SK-N-SH treated with all-trans-retinoic acid at 6 μM for 48 hours (cell line): Measurements from ENCODE around the gene PSORS1C1.

Experiments used
- ARNTL ChIP-seq: fragments of 450-650 bp; formaldehyde crosslinking; IDR thresholded peaks from 2 replicates; pipeline ENCODE4 v1.5.0; 2020; ENCODE audit warnings: low read depth, mild to moderate bottlenecking, moderate library complexity, borderline replicate concordance
- CREB5 ChIP-seq: fragments of 250-450 bp; sonication (Bioruptor Pico); IDR thresholded peaks from 2 replicates; pipeline ENCODE4 v1.5.1; 2020; ENCODE audit warnings: low read depth, mild to moderate bottlenecking, moderate library complexity
- CSDC2 ChIP-seq: fragments of 250-450 bp; sonication (Bioruptor Pico); IDR thresholded peaks from 2 replicates; pipeline ENCODE4 v1.5.0; 2020; ENCODE audit warnings: mild to moderate bottlenecking, moderate library complexity
- CSRNP3 ChIP-seq: fragments of 250-450 bp; sonication (Bioruptor Pico); IDR thresholded peaks from 2 replicates; pipeline ENCODE4 v1.5.1; 2021; ENCODE audit warnings: mild to moderate bottlenecking, moderate library complexity
- ISL1 ChIP-seq: fragments of 250-450 bp; sonication (Bioruptor Pico); IDR thresholded peaks from 2 replicates; pipeline ENCODE4 v2.1.2; 2022; ENCODE audit warnings: mild to moderate bottlenecking, moderate library complexity
- OSR1 ChIP-seq: fragments of 250-450 bp; sonication (Bioruptor Pico); IDR thresholded peaks from 2 replicates; pipeline ENCODE4 v1.8.0; 2022; ENCODE audit warnings: moderate library complexity, mild to moderate bottlenecking, inconsistent platforms
- PPARA ChIP-seq: fragments of 250-450 bp; sonication (Bioruptor Pico); IDR thresholded peaks from 2 replicates; pipeline ENCODE4 v1.5.0; 2020; ENCODE audit warnings: mild to moderate bottlenecking, borderline replicate concordance
- SNAI2 ChIP-seq: fragments of 250-450 bp; sonication (Bioruptor Pico); IDR thresholded peaks from 2 replicates; pipeline ENCODE4 v1.5.0; 2020; ENCODE audit warnings: mild to moderate bottlenecking, moderate library complexity
- TCF4 ChIP-seq: fragments of 250-450 bp; sonication (Bioruptor Pico); IDR thresholded peaks from 2 replicates; pipeline ENCODE4 v1.8.0; 2021; ENCODE audit warnings: mild to moderate bottlenecking, moderate library complexity, borderline replicate concordance
- ZFP30 ChIP-seq: fragments of 450-650 bp; formaldehyde crosslinking; IDR thresholded peaks from 2 replicates; pipeline ENCODE4 v1.5.0; 2022; ENCODE audit warnings: mild to moderate bottlenecking, moderate library complexity
- ZNF565 ChIP-seq: fragments of 450-650 bp; formaldehyde crosslinking; conservative IDR thresholded peaks from 2 replicates; pipeline ENCODE4 v1.5.0; 2020; ENCODE audit warnings: low read depth, mild to moderate bottlenecking, moderate library complexity
- ZNF8 ChIP-seq: fragments of 450-650 bp; formaldehyde crosslinking; IDR thresholded peaks from 2 replicates; pipeline ENCODE4 v1.5.0; 2020; ENCODE audit warnings: mild to moderate bottlenecking, moderate library complexity
- TF ChIP-seq, protein P1 (sequence below): fragments of 250-450 bp; sonication (Bioruptor Pico); IDR thresholded peaks from 2 replicates; pipeline ENCODE4 v1.8.0; 2020; ENCODE audit warnings: mild to moderate bottlenecking, moderate library complexity, borderline replicate concordance
- TF ChIP-seq, protein P2 (sequence below): fragments of 250-450 bp; sonication (Bioruptor Pico); IDR thresholded peaks from 2 replicates; pipeline ENCODE4 v1.5.0; 2020; ENCODE audit warnings: mild to moderate bottlenecking, moderate library complexity

- TF ChIP-seq SNAI2 (CRISPR knock-in tag) (no peak), TCF4 (no peak), ZNF8 (CRISPR knock-in tag) (no peak), OSR1 (CRISPR knock-in tag) (no peak), ARNTL (CRISPR knock-in tag) (no peak), CREB5 (CRISPR knock-in tag) (no peak), CSDC2 (CRISPR knock-in tag) (no peak), ZFP30 (no peak), ZNF565 (CRISPR knock-in tag) (no peak), CSRNP3 (no peak), ISL1 (CRISPR knock-in tag) (no peak), PPARA (CRISPR knock-in tag) (no peak)
- TF ChIP-seq, protein P1, sequence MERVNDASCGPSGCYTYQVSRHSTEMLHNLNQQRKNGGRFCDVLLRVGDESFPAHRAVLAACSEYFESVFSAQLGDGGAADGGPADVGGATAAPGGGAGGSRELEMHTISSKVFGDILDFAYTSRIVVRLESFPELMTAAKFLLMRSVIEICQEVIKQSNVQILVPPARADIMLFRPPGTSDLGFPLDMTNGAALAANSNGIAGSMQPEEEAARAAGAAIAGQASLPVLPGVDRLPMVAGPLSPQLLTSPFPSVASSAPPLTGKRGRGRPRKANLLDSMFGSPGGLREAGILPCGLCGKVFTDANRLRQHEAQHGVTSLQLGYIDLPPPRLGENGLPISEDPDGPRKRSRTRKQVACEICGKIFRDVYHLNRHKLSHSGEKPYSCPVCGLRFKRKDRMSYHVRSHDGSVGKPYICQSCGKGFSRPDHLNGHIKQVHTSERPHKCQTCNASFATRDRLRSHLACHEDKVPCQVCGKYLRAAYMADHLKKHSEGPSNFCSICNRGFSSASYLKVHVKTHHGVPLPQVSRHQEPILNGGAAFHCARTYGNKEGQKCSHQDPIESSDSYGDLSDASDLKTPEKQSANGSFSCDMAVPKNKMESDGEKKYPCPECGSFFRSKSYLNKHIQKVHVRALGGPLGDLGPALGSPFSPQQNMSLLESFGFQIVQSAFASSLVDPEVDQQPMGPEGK: no peak
- TF ChIP-seq, protein P2, sequence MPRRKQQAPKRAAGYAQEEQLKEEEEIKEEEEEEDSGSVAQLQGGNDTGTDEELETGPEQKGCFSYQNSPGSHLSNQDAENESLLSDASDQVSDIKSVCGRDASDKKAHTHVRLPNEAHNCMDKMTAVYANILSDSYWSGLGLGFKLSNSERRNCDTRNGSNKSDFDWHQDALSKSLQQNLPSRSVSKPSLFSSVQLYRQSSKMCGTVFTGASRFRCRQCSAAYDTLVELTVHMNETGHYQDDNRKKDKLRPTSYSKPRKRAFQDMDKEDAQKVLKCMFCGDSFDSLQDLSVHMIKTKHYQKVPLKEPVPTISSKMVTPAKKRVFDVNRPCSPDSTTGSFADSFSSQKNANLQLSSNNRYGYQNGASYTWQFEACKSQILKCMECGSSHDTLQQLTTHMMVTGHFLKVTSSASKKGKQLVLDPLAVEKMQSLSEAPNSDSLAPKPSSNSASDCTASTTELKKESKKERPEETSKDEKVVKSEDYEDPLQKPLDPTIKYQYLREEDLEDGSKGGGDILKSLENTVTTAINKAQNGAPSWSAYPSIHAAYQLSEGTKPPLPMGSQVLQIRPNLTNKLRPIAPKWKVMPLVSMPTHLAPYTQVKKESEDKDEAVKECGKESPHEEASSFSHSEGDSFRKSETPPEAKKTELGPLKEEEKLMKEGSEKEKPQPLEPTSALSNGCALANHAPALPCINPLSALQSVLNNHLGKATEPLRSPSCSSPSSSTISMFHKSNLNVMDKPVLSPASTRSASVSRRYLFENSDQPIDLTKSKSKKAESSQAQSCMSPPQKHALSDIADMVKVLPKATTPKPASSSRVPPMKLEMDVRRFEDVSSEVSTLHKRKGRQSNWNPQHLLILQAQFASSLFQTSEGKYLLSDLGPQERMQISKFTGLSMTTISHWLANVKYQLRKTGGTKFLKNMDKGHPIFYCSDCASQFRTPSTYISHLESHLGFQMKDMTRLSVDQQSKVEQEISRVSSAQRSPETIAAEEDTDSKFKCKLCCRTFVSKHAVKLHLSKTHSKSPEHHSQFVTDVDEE: no peak
Measured at GRCh38 chr6:31152781-31153180, 38.2 kb downstream of the PSORS1C1 start.
